Measurements from ENCODE around the gene EIF4G1. TPM values are rescaled to one million over a fixed set of nuclear protein-coding genes. Genes with fewer than 3 reads are reported as not detected.

Gene EIF4G1
- total RNA-seq, 1 donor from 2014 or later: 387 TPM

DNA sequence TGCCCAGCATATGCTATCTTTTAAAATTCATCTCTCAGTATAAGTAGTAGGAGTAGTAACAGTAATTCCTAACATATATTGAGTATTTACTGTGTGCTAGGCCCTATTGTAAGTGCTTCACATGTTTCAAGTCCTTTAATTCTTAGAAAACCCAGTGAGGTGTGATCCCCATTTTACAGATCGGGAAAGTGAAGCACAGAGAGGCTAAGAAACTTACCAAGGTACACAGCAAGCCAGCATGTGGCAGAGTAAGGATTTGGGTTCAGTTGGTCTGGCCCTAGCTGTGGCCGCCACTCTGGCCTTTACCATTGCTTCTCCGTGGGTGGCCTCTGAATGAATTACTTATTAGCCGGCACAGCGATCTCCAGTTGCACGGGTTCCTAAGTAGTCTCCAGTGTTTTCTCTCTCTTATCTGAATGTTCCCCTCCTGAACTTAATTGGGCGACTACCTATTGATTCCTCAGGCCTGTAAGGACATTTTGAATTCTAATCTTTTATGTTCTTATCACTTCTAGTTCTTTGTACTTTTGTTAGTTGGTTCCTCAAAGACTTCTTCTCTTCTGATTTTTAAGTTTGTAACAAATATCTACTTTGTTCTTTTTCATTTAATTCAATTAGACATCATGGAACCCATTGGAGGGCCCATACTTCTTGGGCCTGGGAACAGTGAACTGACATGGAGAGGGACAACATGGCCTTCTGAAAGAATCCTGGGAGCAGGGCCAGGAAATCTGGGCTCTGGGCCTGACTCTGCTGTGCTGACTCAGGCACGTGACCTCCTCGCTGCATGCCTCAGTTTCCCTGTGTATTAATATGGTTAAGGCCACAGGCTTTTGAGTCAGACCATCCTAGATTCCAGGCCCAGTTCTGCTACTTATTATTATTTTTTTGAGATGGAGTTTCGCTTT lies 35.4 kb downstream of the EIF4G1 start:
- intact Hi-C loops (cut with micrococcal nuclease): no loop called here

DNA sequence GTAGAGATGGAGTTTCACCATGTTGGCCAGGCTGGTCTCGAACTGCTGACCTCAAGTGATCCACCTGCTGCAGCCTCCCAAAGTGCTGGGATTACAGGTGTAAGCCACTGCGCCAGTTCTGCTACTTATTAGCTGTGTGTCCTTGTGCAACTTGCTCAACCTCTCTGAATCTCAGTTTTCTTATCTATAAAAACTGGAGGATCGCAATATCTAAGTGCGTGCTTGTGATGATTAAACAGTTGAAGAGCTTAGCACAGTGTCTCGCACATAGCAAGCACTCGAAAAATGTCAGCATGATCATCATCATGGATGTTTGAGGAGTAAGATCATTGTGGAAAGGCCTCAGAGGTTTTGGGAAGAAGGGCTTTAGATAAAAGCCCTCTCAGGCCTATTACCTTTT lies 36.2 kb downstream of the EIF4G1 start:
- intact Hi-C loops (cut with micrococcal nuclease): no loop called here

DNA sequence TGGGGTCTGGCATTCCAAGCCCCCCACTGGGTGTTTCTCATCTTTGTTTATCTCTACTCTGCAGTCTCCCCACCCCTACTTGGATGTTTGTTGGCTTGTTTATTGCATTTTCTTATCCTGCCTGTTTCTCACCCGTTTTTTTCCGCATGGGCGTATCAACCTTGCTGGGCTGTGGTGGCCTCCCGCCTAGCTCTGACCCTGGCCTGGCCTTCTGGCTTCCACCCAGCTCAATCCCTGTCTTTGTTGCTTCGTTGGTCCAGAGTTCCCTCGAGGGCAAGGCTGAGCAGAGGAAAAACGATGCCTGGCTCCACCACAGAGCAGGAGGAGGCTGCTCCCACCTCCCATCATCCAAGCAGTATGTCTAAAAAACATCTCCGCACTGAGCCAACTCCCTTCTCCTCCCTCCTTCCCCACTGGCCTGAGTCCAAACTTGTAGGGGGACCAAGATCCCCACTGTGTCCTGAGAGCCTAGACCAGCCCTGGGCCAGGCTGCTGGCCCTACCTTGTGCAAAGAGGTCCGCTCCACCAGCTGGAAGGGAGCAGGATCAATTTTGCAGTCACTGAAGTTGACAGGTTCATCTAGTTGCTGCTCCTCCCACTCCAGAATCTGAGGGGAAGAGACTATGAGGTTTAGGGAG lies 37.2 kb downstream of the EIF4G1 start:
- intact Hi-C loops (cut with micrococcal nuclease): no loop called here

DNA sequence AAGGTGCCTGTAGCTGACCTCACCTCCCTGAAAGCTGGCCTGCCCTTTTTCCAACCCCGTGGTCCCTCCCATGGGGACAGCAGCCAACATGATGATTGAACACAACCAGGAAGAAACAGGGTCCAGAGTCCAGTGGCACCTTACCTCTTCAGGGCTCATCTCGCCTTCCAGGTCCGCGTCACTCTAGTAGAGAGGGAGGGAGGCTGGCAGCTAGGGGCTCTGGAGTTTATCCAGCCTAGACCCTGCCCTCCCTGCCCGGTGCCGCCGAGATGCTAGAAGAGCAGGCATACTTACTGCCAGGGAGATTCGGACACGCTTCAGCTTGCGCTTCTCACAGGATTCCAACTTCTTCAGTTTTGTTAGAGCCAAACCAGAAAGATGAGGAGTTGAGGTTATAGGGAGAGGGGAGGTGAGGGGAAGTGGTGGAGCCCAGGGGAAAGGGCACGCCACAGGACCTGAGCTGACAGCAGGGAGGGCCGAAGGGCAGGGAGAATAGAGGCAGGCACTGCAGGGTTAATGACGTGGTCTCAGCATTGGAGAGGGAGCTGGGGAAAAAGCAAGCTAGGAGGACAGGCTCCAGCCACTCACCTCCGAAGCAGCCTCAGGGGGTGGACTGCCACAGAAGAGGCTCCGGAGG lies 37.9 kb downstream of the EIF4G1 start:
- intact Hi-C loops (cut with micrococcal nuclease): no loop called here

DNA sequence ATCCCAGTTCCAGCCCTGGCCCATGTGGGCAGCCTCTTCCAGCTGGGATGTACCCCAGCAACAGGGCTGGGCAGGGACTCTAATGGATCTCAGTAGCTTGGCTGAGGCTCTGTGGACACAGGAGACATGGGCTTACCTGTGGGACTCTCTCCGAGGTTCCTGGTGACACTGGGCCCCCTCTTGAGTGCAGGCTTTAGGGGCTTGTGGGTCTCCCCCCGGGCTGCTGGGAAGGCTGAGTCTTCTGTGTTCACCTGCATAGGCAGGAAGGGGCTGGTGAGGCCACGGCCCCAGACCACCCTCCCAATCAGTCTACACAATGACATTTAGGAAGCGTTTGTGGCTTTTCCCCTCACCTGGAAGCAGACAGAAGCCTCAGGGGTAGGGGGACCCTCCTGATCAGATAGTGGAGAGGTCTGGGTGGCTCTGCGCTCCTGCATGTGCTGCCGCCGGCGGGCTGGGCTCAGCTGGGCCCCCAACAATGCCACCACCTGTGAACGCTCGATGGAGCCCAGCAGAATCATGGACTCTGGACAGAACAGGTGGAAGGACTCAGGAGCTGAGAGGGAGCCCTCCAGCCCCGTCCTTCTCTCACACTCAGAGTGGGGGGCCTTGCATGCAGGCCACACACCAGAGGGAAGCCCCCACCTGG lies 38.6 kb downstream of the EIF4G1 start:
- intact Hi-C loops (cut with micrococcal nuclease): no loop called here

DNA sequence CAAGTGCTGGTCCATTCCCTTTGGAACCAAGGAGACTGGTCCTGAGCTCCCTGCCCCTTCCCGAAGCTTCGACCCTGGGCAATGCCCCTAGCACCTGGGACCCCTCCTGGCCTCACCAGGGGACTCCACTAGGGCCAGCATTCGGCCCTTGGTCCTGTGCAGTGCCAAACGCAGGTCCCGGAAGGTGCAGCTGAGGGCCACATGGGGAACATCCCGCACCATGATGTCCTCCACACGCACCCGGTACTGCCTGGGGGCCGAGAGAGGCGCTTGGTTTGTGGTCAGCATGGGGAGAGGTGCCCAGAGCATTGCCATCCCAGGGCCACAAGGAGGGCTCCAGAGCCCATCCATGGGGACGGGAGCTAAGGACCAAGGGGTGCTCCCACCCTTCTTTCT lies 39.1 kb downstream of the EIF4G1 start:
- intact Hi-C loops (cut with micrococcal nuclease): no loop called here

DNA sequence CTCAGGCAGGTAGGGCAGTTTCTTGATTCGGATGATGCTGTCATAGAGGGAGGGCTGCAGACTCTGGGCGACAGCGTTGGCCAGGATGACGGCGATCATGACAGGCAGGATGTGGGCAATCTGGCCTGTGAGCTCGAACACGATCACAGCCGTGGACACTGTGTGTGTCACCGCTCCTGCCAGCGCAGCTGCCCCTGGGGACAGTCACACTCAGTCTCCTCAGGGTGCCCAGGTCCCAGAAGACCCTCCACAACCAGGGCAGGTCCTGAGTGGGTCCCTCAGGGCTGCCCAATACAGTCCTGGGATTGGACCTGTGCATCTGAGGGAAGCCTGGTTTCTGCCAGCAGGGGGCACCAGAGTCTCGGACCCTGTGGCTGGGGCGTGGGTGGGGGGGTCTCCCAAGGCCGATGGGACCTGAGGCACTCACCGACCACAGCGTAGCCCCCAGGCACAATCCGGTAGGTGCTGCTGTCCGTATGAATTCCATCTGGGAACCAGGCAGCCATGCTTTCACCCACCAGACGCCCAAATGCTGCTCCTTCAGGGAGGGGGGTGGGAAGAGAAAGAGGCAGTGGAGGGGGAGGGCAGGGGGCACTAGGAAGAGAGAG lies 39.8 kb downstream of the EIF4G1 start:
- intact Hi-C loops (cut with micrococcal nuclease): no loop called here

DNA sequence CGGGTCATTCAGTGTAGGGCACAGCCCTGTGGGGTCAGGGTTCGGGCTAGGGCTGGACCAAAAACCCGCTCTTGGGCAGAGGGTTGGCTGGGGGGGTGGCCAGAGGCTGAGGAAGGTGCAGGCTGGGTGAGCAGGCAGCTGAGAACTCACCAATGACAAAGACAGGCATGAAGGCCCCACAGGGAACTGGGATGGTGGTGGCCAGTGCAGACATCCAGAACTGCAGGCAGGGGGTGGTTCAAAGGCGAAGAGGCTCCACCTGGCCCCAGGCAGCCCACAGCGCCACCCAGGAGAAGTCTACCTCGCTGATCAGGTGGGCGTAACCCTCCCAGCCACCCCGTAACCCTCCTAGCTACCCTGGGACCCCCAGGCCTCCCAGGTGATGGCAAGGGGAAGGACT lies 40.3 kb downstream of the EIF4G1 start:
- intact Hi-C loops (cut with micrococcal nuclease): no loop called here

DNA sequence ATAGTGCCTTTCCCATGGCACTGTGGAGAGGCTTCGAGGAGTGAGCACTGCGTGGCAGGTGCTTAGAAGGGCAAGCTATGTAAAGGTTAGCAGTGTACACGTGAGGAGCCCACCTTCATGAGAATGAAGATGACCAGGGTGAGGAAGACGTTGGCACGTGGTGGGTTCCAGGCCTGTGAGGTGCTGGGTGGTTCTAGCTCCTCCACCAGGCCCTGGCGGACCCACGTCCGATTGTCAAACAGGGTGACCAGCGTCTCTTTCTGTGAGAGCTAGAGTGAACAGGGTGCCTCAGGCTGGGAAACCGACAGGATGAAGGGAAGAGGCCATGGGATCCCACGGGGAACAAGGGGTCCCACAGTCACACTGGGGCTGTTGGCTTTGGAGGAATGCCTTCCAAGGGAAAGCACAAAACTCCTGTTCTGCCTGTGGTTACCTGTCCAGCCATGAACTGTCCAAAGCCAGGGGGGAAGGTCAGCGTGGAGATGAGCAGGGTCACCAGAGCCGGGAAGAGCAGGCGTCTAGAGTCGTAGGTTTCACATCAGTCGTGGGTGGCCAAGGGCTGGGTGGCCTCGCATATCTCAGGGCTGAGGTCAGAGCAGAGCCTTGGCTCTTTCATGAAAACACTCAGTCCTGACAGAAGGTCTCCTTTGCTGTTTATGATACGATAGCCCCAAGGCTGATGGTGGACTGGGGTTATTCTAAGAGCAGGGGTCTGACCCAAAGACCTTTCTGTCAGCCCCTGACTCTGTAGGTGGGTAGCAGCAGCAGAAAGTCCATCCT lies 41.0 kb downstream of the EIF4G1 start:
- intact Hi-C loops (cut with micrococcal nuclease): no loop called here

DNA sequence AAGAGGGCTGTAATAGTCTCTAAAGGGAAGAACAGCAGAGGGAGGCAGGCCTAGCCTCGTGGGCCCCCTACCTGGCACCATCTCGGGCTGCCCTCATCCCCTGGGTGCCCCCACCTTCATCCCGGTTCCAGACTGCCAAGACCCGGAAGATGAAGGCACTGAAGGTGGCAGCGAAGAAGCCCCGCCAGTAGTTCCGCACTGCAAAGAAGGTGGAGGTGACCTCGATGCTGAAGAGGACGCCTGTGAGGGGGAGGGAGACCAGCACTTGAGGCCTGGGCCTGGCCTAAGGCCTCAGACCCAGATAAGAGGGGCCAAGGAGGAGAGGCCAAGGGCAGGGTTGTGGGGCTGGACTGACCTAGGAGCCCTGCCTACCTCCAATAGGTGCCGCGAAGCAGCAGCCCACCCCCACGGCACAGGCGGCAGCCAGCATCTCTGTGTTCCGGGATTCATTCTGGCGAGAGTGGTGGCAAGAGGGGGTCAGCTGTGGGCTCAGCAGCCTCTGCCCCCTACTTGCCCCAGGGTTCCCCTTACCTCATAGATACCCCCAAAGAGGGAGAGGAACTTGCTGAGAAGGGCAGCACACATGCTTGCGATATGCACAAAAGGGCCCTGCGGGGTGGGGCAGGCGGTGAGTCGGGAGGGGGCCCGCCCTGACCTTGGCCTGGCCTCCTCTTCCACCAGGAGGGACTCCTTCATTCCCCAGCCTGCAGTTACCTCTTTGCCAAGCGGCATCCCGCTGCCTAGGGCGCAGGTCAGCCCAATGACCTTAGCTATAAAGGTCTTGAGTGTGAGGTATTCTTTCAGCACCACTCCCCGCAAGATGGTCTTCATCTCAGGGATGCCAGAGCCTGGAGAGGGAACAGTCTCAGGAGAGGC lies 43.1 kb downstream of the EIF4G1 start:
- intact Hi-C loops (cut with micrococcal nuclease): no loop called here

DNA sequence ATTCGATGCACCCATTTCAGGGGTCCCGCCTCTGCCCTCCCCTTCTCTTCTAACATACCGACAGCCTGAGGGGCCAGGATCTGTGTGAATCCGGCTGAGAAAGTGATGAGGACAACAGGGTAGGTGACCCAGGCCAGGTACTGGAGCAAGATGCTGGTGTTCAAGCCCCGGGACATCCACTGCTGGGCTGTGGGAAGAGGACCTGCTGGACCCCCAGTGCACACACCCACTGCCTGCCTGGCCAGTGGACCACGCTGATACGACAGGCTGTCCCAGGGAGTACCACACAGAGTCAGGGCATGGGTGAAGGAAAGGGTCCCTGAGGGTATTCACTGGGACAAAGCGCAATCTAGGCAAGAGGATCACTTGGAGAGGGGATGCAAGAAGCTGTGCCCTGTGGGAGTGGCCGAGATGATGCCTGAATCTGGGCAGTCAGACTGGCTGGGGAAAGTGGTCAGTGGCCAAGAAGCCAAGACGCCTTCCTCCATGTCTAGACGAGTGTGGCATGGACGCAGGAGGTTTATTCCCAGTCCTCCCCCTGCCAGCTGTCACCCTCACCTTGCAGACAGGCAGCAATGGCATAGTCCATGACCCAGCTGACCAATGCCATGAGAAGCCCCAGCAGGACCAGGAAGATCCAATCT lies 43.8 kb downstream of the EIF4G1 start:
- intact Hi-C loops (cut with micrococcal nuclease): no loop called here

DNA sequence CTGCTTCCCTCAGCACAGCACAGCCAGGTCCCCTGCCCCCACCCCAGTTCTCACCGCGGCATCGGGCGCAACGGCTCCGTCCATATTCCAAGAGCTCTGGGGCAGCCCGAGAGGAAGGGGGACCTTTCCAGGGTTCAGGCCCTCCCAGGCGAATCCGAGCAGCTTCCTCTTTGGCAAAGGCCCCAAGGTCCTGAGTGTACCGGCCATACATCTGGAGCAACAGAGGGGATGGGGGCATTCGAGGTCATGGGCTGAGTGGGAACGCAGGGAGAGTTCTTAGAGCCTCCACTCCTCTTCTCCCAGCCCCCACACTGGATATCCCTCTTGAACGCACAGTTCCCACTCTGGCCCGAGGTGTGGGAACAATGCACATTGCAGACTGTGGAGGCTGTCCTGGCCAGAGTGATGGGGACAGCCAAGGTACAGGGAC lies 44.5 kb downstream of the EIF4G1 start:
- intact Hi-C loops (cut with micrococcal nuclease): no loop called here

DNA sequence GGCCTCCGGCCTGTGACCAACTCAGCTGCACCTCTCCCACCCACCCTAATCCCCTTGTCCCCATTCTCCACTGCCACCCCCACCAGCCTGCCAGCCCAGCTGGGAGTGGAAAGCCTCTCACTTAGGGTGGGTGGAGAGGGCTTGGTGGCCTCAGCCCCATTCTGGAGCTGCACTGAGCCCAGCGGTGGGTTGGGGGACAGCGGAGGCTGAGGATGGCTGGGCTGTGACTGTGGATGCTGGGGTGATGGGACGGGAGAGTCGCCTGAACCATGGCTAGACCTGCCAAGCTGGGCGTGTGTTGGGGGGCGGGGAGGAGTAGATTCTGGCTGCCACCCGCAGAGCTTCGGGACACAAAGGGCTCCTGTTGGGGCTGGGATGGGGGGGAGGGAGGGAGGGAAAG lies 45.2 kb downstream of the EIF4G1 start:
- intact Hi-C loops (cut with micrococcal nuclease): loop anchor here (5.0 kb wide), 1 partner anchor 353 kb away; the partner anchor contains the start of gene MAGEF1

DNA sequence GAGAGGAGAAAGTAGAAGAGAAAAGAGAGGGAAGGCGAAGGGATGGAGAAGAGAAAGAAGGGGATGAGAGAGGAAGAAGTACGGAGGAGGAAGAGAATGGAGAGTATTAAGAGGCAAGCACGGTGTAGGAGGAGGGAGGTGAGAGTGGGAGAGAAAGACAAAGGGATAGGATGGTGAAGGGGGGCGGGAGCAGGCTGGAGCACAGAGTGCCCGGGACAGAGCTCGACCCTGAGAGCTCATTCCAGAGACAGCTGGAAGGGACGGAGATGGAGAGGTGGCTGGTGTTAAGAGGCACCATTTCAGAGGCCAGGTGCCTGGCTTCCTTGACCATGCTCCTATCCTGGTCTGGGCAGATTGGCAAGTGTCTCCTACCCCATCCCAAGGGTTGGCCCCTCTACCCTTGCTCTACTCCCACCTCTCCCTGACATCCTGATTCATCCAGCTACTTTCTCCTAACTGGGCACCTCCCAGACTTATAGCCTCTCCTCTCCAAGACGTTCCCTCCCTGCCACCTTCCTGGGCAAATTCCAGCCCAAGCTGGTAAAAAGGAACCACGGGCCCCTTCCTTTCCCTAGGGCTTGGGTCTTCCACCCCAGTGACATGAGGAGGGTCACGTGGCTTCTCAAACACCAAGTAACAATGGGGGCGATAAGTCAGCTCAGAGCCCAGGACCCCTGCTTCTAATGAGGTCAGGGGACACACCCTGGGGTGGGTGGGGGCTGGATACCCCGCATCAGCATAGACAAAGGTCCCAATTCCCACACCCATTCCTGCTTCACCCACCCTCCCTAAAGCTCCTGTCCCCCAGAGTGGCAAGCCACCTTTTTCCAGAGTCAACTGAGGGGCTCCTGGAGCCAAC lies 45.9 kb downstream of the EIF4G1 start:
- intact Hi-C loops (cut with micrococcal nuclease): loop anchor here (5.0 kb wide), 1 partner anchor 352 kb away; the partner anchor contains the start of gene MAGEF1

DNA sequence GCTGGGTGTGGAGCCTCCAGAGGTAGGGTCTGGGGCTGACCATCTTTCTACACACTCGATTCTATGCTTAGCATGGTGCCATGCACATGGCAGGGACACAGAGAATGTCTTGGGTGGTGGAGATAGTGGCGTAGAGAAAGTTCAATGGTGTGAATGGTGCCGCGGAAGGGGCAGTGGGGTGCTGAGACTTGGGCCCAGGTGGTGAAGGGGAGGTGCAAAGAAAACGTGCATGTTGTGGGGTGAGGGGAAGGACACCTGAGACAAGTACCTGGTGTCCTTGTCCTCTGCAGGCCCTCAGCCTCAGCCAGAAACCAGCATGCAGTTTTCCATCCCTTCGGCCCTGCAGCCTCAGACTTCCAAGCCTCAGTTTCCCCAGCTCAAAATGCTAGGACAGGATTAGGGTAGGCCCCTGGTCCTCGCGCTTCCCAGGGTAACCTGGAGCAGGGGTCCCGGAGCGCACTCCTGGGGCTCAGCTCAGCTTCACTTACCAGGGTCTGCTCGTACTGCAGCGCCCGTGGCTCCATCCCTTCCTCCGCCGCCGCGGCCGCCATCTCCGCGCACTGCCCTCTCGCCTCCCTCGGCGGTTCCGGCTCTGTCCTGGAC lies 46.6 kb downstream of the EIF4G1 start:
- intact Hi-C loops (cut with micrococcal nuclease): loop anchor here (5.0 kb wide), 1 partner anchor 351 kb away; the partner anchor contains the start of gene MAGEF1

DNA sequence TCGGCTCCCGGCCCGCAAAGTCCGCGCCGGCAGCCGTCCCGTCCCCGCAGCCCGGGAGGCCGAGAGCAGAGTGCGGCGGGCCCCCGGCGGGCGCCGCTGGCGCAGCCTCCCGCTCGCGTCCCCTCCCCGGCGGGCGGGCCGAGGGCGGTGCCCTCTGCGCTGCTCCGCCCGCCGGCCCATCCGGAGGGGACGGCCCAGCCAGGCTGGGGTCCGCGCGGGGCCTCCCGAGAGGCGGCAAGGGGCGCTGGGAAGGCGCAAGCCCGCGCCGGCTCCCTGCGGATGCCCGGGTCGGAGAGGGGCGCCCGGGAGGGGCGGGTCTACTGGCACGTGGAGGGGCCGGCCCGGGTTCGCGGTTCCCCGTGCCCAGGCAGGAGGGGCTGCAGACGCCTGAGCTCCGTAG lies 47.1 kb downstream of the EIF4G1 start, which contains the start of the genes CLCN2 and POLR2H:
CLCN2 (minus strand) TSS at position 74 of the 400 bp plus-strand sequence. CDS start 126 bp downstream, outside the sequence.
POLR2H (plus strand) TSS at position 179 of the 400 bp plus-strand sequence. CDS start 1,783 bp downstream, outside the sequence.
- intact Hi-C loops (cut with micrococcal nuclease): loop anchor here (5.0 kb wide), 1 partner anchor 351 kb away; the partner anchor contains the start of gene MAGEF1
